ENCODE data around the gene CAMK2A. TPM values are rescaled to one million over a fixed set of nuclear protein-coding genes. Genes with fewer than 3 reads are reported as not detected.
A peak's percentile ranks its signal among the peaks of the same experiment; 100 is the strongest.

Gene CAMK2A
- total RNA-seq, 2 donors from 2014 or later, result 0.23 to 0.29 TPM

- no peak for DNase-seq (ENCODE audit: low spot score)
- intact Hi-C loops (cut with DNase I), result no loop called here
Measured at GRCh38 chr5:150303660-150304386, 14.2 kb upstream of the CAMK2A start.

- no peak for DNase-seq (ENCODE audit: low spot score)
- intact Hi-C loops (cut with DNase I), result no loop called here
Measured at GRCh38 chr5:150303070-150303615, 13.6 kb upstream of the CAMK2A start.

GRCh38 chr5:150302301-150303069 is 12.9 kb upstream of the CAMK2A start, which contains the start of gene ARSI:
TSS of gene ARSI (minus strand) at chr5:150302905. CDS start at chr5:150302373, 532 bp downstream.
- intact Hi-C loops (cut with DNase I), result no loop called here
- DNase-seq (ENCODE audit: low spot score), result peak; percentile 87

- intact Hi-C loops (cut with DNase I), result no loop called here
- no peak for DNase-seq (ENCODE audit: low spot score)
Measured at GRCh38 chr5:150301901-150302300, 12.3 kb upstream of the CAMK2A start.

GRCh38 chr5:150301170-150301505 is 11.6 kb upstream of the CAMK2A start:
- DNase-seq (ENCODE audit: low spot score), result no peak
- intact Hi-C loops (cut with DNase I), result no loop called here

GRCh38 chr5:150300496-150301169 is 11.1 kb upstream of the CAMK2A start:
- DNase-seq (ENCODE audit: low spot score), result peak; percentile 68
- intact Hi-C loops (cut with DNase I), result no loop called here

- intact Hi-C loops (cut with DNase I), result no loop called here
- peak; percentile 76 for DNase-seq (ENCODE audit: low spot score)
Measured at GRCh38 chr5:150299571-150300327, 10.2 kb upstream of the CAMK2A start.

- DNase-seq (ENCODE audit: low spot score), result peak; percentile 84
- intact Hi-C loops (cut with DNase I), result no loop called here
Measured at GRCh38 chr5:150298701-150299451, 9.3 kb upstream of the CAMK2A start.

- peak; percentile 75 for DNase-seq (ENCODE audit: low spot score)
- intact Hi-C loops (cut with DNase I), result no loop called here
Measured at GRCh38 chr5:150297934-150298595, 8.5 kb upstream of the CAMK2A start.

GRCh38 chr5:150297236-150297890 is 7.8 kb upstream of the CAMK2A start:
- peak; percentile 82 for DNase-seq (ENCODE audit: low spot score)
- intact Hi-C loops (cut with DNase I), result no loop called here

GRCh38 chr5:150296496-150296895 is 6.9 kb upstream of the CAMK2A start:
- intact Hi-C loops (cut with DNase I), result no loop called here
- DNase-seq (ENCODE audit: low spot score), result peak; percentile 73

GRCh38 chr5:150295741-150296486 is 6.3 kb upstream of the CAMK2A start:
- DNase-seq (ENCODE audit: low spot score), result peak; percentile 62
- intact Hi-C loops (cut with DNase I), result no loop called here

GRCh38 chr5:150295172-150295634 is 5.6 kb upstream of the CAMK2A start:
- peak; percentile 83 for DNase-seq (ENCODE audit: low spot score)
- intact Hi-C loops (cut with DNase I), result no loop called here

GRCh38 chr5:150294551-150295071 is 5.0 kb upstream of the CAMK2A start:
- DNase-seq (ENCODE audit: low spot score), result peak; percentile 76
- intact Hi-C loops (cut with DNase I), result no loop called here

- DNase-seq (ENCODE audit: low spot score), result no peak
Measured at GRCh38 chr5:150293091-150293941, 3.7 kb upstream of the CAMK2A start.

More at GRCh38 chr5:150293091-150293941, 3.7 kb upstream of the CAMK2A start:
- intact Hi-C loops (cut with DNase I), result no loop called here

Data from posterior vena cava (tissue), 2 donors.